ENCODE data around the gene FAM3A. TPM values are rescaled to one million over a fixed set of nuclear protein-coding genes. Genes with fewer than 3 reads are reported as not detected.

The FAM3A gene
- total and polyA plus RNA-seq, 2 experiments from 2014 or later, result 41.1 to 68.0 TPM

- no peak overlapping the region for H3K4me3 ChIP-seq
- no peak for DNase-seq (ENCODE audit: low spot score)
- H3K9me2 ChIP-seq (replicated peaks; ENCODE audit: insufficient read depth), result no peaks in the 10 kb centered on the region
- no peaks in the 10 kb centered on the region for H3K79me2 ChIP-seq
- H3K4me1 ChIP-seq (ENCODE audit: insufficient read depth), result no peaks in the 10 kb centered on the region
- H3K9me3 ChIP-seq (ENCODE audit: low read depth), result no peaks in the 10 kb centered on the region
- WGBS (ENCODE audit: low lambda C conversion rate, missing lambda C conversion rate), result 89% methylated on average over 23 of the region's 23 CpGs
- H4K20me1 ChIP-seq (ENCODE audit: insufficient read depth, poor library complexity, severe bottlenecking), result no peaks in the 10 kb centered on the region
- TF ChIP-seq EZH2 (IDR thresholded peaks at IDR 0.05; ENCODE audit: borderline replicate concordance) (no peak), CTCF (IDR thresholded peaks at IDR 0.05; ENCODE audit: poor library complexity) (no peak), EZH2phosphoT487 (IDR thresholded peaks at IDR 0.05; ENCODE audit: low read depth, severe bottlenecking, unreplicated experiment) (no peak)
- no peaks in the 10 kb centered on the region for H3K27me3 ChIP-seq
- H3K36me3 ChIP-seq (replicated peaks; ENCODE audit: insufficient read depth, low read depth), result no peaks in the 10 kb centered on the region
- no peak overlapping the region for H3K27ac ChIP-seq
- no peak overlapping the region for H3K4me2 ChIP-seq
- H2AFZ ChIP-seq, result no peak overlapping the region
Observed at GRCh38 chrX:154470914-154471568, 45.0 kb downstream of the FAM3A start.

GRCh38 chrX:154470434-154470833, 45.6 kb downstream of the FAM3A start:
- Histone ChIP-seq H3K36me3 (replicated peaks; ENCODE audit: insufficient read depth, low read depth) (no peaks in the 10 kb centered on the region), H3K79me2 (no peaks in the 10 kb centered on the region), H3K4me3 (no peak overlapping the region), H3K27ac (no peak overlapping the region), H3K9me2 (replicated peaks; ENCODE audit: insufficient read depth) (no peaks in the 10 kb centered on the region), H3K4me1 (ENCODE audit: insufficient read depth) (no peaks in the 10 kb centered on the region), H3K9me3 (ENCODE audit: low read depth) (no peaks in the 10 kb centered on the region), H3K27me3 (no peaks in the 10 kb centered on the region), H4K20me1 (ENCODE audit: insufficient read depth, poor library complexity, severe bottlenecking) (no peaks in the 10 kb centered on the region), H3K4me2 (no peak overlapping the region), H2AFZ (no peak overlapping the region)
- TF ChIP-seq CTCF (IDR thresholded peaks at IDR 0.05; ENCODE audit: poor library complexity) (no peak), EZH2phosphoT487 (IDR thresholded peaks at IDR 0.05; ENCODE audit: low read depth, severe bottlenecking, unreplicated experiment) (no peak), EZH2 (IDR thresholded peaks at IDR 0.05; ENCODE audit: borderline replicate concordance) (no peak)
- no peak for DNase-seq (ENCODE audit: low spot score)
- 93% methylated on average over 14 of the region's 14 CpGs for WGBS (ENCODE audit: low lambda C conversion rate, missing lambda C conversion rate)

- no peak overlapping the region for H3K27ac ChIP-seq
- no peaks in the 10 kb centered on the region for H3K79me2 ChIP-seq
- H4K20me1 ChIP-seq (ENCODE audit: insufficient read depth, poor library complexity, severe bottlenecking), result no peaks in the 10 kb centered on the region
- TF ChIP-seq EZH2phosphoT487 (IDR thresholded peaks at IDR 0.05; ENCODE audit: low read depth, severe bottlenecking, unreplicated experiment), result no peak
- no peak for TF ChIP-seq EZH2 (IDR thresholded peaks at IDR 0.05; ENCODE audit: borderline replicate concordance)
- no peak for TF ChIP-seq CTCF (IDR thresholded peaks at IDR 0.05; ENCODE audit: poor library complexity)
- no peaks in the 10 kb centered on the region for H3K36me3 ChIP-seq (replicated peaks; ENCODE audit: insufficient read depth, low read depth)
- H3K9me2 ChIP-seq (replicated peaks; ENCODE audit: insufficient read depth), result no peaks in the 10 kb centered on the region
- WGBS (ENCODE audit: low lambda C conversion rate, missing lambda C conversion rate), result 93% methylated on average over 18 of the region's 18 CpGs
- H2AFZ ChIP-seq, result no peak overlapping the region
- no peaks in the 10 kb centered on the region for H3K27me3 ChIP-seq
- H3K9me3 ChIP-seq (ENCODE audit: low read depth), result no peaks in the 10 kb centered on the region
- H3K4me1 ChIP-seq (ENCODE audit: insufficient read depth), result no peaks in the 10 kb centered on the region
- H3K4me2 ChIP-seq, result no peak overlapping the region
- H3K4me3 ChIP-seq, result no peak overlapping the region
- DNase-seq (ENCODE audit: low spot score), result no peak
Observed at GRCh38 chrX:154469880-154470279, 46.2 kb downstream of the FAM3A start.
